Activated CD8-positive, alpha-beta T cell treated with anti-CD3 and anti-CD28 coated beads, Interleukin-2, amount 10 ng/mL, durations not matched to agents 7 days and 5 days (primary cell): ENCODE data around the gene DPEP3. TPM values are rescaled to one million over a fixed set of nuclear protein-coding genes. Genes with fewer than 3 reads are reported as not detected.
"Not testable (repeated sequence)": the region's sequence is repeated elsewhere in the genome, so short reads cannot be mapped to it uniquely, and the experiment has no call there.

Source experiments
- ATAC-seq: fragments of 150-1000 bp; cut with Tn5 transposase; one replicate; pipeline ENCODE4 v1.10.0; 2021; ENCODE audit warnings: moderate library complexity
- CTCF ChIA-PET: fragments of 350-600 bp; sonication (Branson Sonifier 250); formaldehyde crosslinking; loops from one replicate; lab custom pipeline; 2021; ENCODE audit warnings: antibody characterized with exemption; lab: Charles Lee
- POLR2A ChIA-PET: fragments of 350-600 bp; sonication (Branson Sonifier 250); formaldehyde crosslinking; loops from one replicate; lab custom pipeline; 2021; ENCODE audit warnings: antibody characterized with exemption; lab: Charles Lee
- DNase-seq: peaks from one replicate; pipeline ENCODE4 v3.0.0-alpha.2; 2020
- H3K27ac Mint-ChIP-seq: one replicate; pipeline ENCODE4 v1.8.0; 2021; ENCODE audit warnings: mild to moderate bottlenecking, mixed read lengths
- H3K27me3 Mint-ChIP-seq: one replicate; pipeline ENCODE4 v1.8.0; 2021; ENCODE audit warnings: low read depth, mixed read lengths
- H3K36me3 Mint-ChIP-seq: one replicate; pipeline ENCODE4 v1.8.0; 2021; ENCODE audit warnings: low read depth, mixed read lengths
- H3K4me1 Mint-ChIP-seq: one replicate; pipeline ENCODE4 v1.8.0; 2021; ENCODE audit warnings: low read depth, mixed read lengths
- H3K4me3 Mint-ChIP-seq: one replicate; pipeline ENCODE4 v1.8.0; 2021; ENCODE audit warnings: mild to moderate bottlenecking, mixed read lengths
- H3K9me3 Mint-ChIP-seq: one replicate; pipeline ENCODE4 v1.8.0; 2022; ENCODE audit warnings: mixed read lengths; ENCODE audit not compliant: insufficient read depth
- total RNA-seq, 2 experiments: library from RNA; stranded (reverse); gene quantifications; one replicate each; pipeline ENCODE4 v1.2.3, GENCODE V29; 2021

The DPEP3 gene
- not detected for total RNA-seq

- Mint-ChIP-seq H3K36me3 (no peaks in the 10 kb centered on the region), H3K4me1 (peaks cover 27% of the 10 kb centered on the region), H3K4me3 (no peak within 1 kb of the TSS), H3K27ac (no peak within 1 kb of the TSS), H3K27me3 (peaks cover 6% of the 10 kb centered on the region), H3K9me3 (no peaks in the 10 kb centered on the region)
- ChIA-PET POLR2A (no interaction called here), CTCF (interaction anchor here (0.8 to 5.4 kb wide), 3 partner anchors 9 to 61 kb away, joined by 3 to 32 read pairs (median 7); no protein-coding TSS in a partner anchor)
- no peak for DNase-seq
- no peak for ATAC-seq
These were observed at the start of gene DPEP3 for GRCh38 chr16:67979955-67980678. Gene DPEP3, minus strand, starts transcription at chr16:67980499. Its CDS starts 119 bp downstream, at chr16:67980380.

- ATAC-seq (no peak), DNase-seq (no peak)
- ChIA-PET POLR2A (no interaction called here), CTCF (interaction anchor here (1.9 to 2.1 kb wide), 2 partner anchors 11 to 12 kb away, joined by 7 to 14 read pairs; no protein-coding TSS in a partner anchor)
- Mint-ChIP-seq H3K36me3 (peaks cover 30% of the 10 kb centered on the region), H3K4me1 (peaks cover 30% of the 10 kb centered on the region), H3K4me3 (no peak overlapping the region), H3K27ac (no peak overlapping the region), H3K27me3 (no peaks in the 10 kb centered on the region), H3K9me3 (no peaks in the 10 kb centered on the region)
These were observed 48.7 kb upstream of the DPEP3 start for GRCh38 chr16:68028996-68029395.

GRCh38 chr16:68022728-68023537, 42.6 kb upstream of the DPEP3 start, which contains the start of the genes DDX28 and DUS2:
Gene DDX28, minus strand, starts transcription at chr16:68023232. Its CDS starts 30 bp downstream, at chr16:68023202.
Gene DUS2, plus strand, starts transcription at chr16:68023284. Its CDS starts 14,740 bp downstream, at chr16:68038024.
- ATAC-seq (peak; percentile 92), DNase-seq (peak; percentile 95)
- Mint-ChIP-seq H3K27me3 (no peaks in the 10 kb centered on the region), H3K27ac (peak within 1 kb of the TSS; percentile 95), H3K9me3 (no peaks in the 10 kb centered on the region), H3K36me3 (peaks cover 36% of the 10 kb centered on the region), H3K4me3 (peak within 1 kb of the TSS; percentile 94), H3K4me1 (peaks cover 29% of the 10 kb centered on the region)
- POLR2A ChIA-PET: interaction anchor here (0.7 to 3.0 kb wide), 25 partner anchors 9 to 485 kb away, joined by 3 to 48 read pairs (median 5); partner anchors contain the start of genes DPEP2 and PSMB10
- CTCF ChIA-PET: interaction anchor here (0.7 to 3.5 kb wide), 16 partner anchors 10 to 139 kb away, joined by 3 to 16 read pairs (median 4); partner anchors contain the start of genes DPEP2, NFATC3 and SLC12A4

GRCh38 chr16:68022278-68022727, 42.0 kb upstream of the DPEP3 start:
- ChIA-PET POLR2A (interaction anchor here (0.6 to 3.0 kb wide), 16 partner anchors 8 to 88 kb away, joined by 3 to 48 read pairs (median 7); partner anchors contain the start of genes DPEP2 and PSMB10), CTCF (interaction anchor here (0.7 to 3.5 kb wide), 10 partner anchors 9 to 138 kb away, joined by 3 to 16 read pairs (median 4); partner anchors contain the start of gene DPEP2)
- peaks cover 29% of the 10 kb centered on the region for H3K36me3 Mint-ChIP-seq
- ATAC-seq (peak; percentile 7), DNase-seq (no peak)
- H3K4me1 Mint-ChIP-seq: peaks cover 27% of the 10 kb centered on the region
- H3K9me3 Mint-ChIP-seq: no peaks in the 10 kb centered on the region
- H3K4me3 Mint-ChIP-seq: peak overlapping the region; percentile 94
- no peaks in the 10 kb centered on the region for H3K27me3 Mint-ChIP-seq
- peak overlapping the region; percentile 95 for H3K27ac Mint-ChIP-seq

GRCh38 chr16:68021490-68021889, 41.2 kb upstream of the DPEP3 start:
- DNase-seq: no peak
- no peaks in the 10 kb centered on the region for H3K9me3 Mint-ChIP-seq
- no peaks in the 10 kb centered on the region for H3K27me3 Mint-ChIP-seq
- H3K27ac Mint-ChIP-seq: no peak overlapping the region
- peaks cover 27% of the 10 kb centered on the region for H3K4me1 Mint-ChIP-seq
- peak overlapping the region; percentile 94 for H3K4me3 Mint-ChIP-seq
- ATAC-seq: no peak
- POLR2A ChIA-PET: interaction anchor here (0.6 to 3.0 kb wide), 12 partner anchors 10 to 87 kb away, joined by 3 to 48 read pairs (median 7); partner anchors contain the start of genes DPEP2 and PSMB10
- CTCF ChIA-PET: interaction anchor here (1.1 to 3.5 kb wide), 5 partner anchors 19 to 137 kb away, joined by 3 to 16 read pairs (median 13); partner anchors contain the start of gene DPEP2
- H3K36me3 Mint-ChIP-seq: peaks cover 26% of the 10 kb centered on the region

- H3K9me3 Mint-ChIP-seq: no peaks in the 10 kb centered on the region
- peaks cover 19% of the 10 kb centered on the region for H3K36me3 Mint-ChIP-seq
- ChIA-PET POLR2A (interaction anchor here (0.6 kb wide), 1 partner anchor 16 kb away, joined by 4 read pairs; no protein-coding TSS in a partner anchor), CTCF (interaction anchor here (1.3 kb wide), 3 partner anchors 13 to 45 kb away, joined by 3 read pairs; partner anchors contain the start of gene DPEP2)
- no peak for ATAC-seq
- H3K27ac Mint-ChIP-seq: no peak overlapping the region
- H3K4me1 Mint-ChIP-seq: peaks cover 23% of the 10 kb centered on the region
- H3K4me3 Mint-ChIP-seq: no peak overlapping the region
- H3K27me3 Mint-ChIP-seq: no peaks in the 10 kb centered on the region
- no peak for DNase-seq
These were observed 38.9 kb upstream of the DPEP3 start for GRCh38 chr16:68019167-68019680.

- Mint-ChIP-seq H3K36me3 (peaks cover 3% of the 10 kb centered on the region), H3K4me1 (peaks cover 10% of the 10 kb centered on the region), H3K9me3 (no peaks in the 10 kb centered on the region), H3K27me3 (no peaks in the 10 kb centered on the region), H3K4me3 (no peak within 1 kb of the TSS), H3K27ac (no peak within 1 kb of the TSS)
- CTCF ChIA-PET: interaction anchor here (0.9 to 1.3 kb wide), 3 partner anchors 22 to 50 kb away, joined by 3 to 5 read pairs (median 4); no protein-coding TSS in a partner anchor
- ATAC-seq: no peak
- POLR2A ChIA-PET: interaction anchor here (1.3 kb wide), 1 partner anchor 10 kb away, joined by 5 read pairs; no protein-coding TSS in a partner anchor
- no peak for DNase-seq
These were observed 35.4 kb upstream of the DPEP3 start, which contains the start of gene DPEP2NB for GRCh38 chr16:68015681-68016080. Gene DPEP2NB, minus strand, starts transcription at chr16:68015911. Its CDS starts 141 bp downstream, at chr16:68015770.

- peak overlapping the region; percentile 87 for H3K27ac Mint-ChIP-seq
- ATAC-seq (no peak), DNase-seq (no peak)
- H3K4me1 Mint-ChIP-seq: peaks cover 10% of the 10 kb centered on the region
- no peaks in the 10 kb centered on the region for H3K27me3 Mint-ChIP-seq
- no peaks in the 10 kb centered on the region for H3K36me3 Mint-ChIP-seq
- H3K4me3 Mint-ChIP-seq: no peak overlapping the region
- ChIA-PET CTCF (interaction anchor here (0.6 to 1.2 kb wide), 4 partner anchors 9 to 24 kb away, joined by 3 to 4 read pairs (median 4); partner anchors contain the start of genes DDX28 and DUS2), POLR2A (interaction anchor here (0.6 to 2.2 kb wide), 3 partner anchors 10 to 79 kb away, joined by 3 to 11 read pairs (median 3); partner anchors contain the start of genes DDX28 and DUS2)
- no peaks in the 10 kb centered on the region for H3K9me3 Mint-ChIP-seq
These were observed 33.1 kb upstream of the DPEP3 start for GRCh38 chr16:68013440-68013839.

GRCh38 chr16:68009872-68010271, 29.6 kb upstream of the DPEP3 start:
- H3K9me3 Mint-ChIP-seq, H3K27me3 Mint-ChIP-seq, DNase-seq, H3K4me3 Mint-ChIP-seq, POLR2A ChIA-PET, H3K36me3 Mint-ChIP-seq, H3K27ac Mint-ChIP-seq, ATAC-seq: not testable (repeated sequence)
- H3K4me1 Mint-ChIP-seq: peaks cover 25% of the 10 kb centered on the region
- CTCF ChIA-PET: interaction anchor here (0.7 kb wide), 1 partner anchor 67 kb away, joined by 3 read pairs; no protein-coding TSS in a partner anchor

- no peaks in the 10 kb centered on the region for H3K27me3 Mint-ChIP-seq
These were observed 28.9 kb upstream of the DPEP3 start for GRCh38 chr16:68009157-68009735.

More at GRCh38 chr16:68009157-68009735, 28.9 kb upstream of the DPEP3 start:
- POLR2A ChIA-PET: interaction anchor here (2.0 kb wide), 1 partner anchor 13 kb away, joined by 9 read pairs; the partner anchor contains the start of genes DDX28 and DUS2
- Mint-ChIP-seq H3K36me3 (no peaks in the 10 kb centered on the region), H3K9me3 (no peaks in the 10 kb centered on the region), H3K4me1 (peaks cover 25% of the 10 kb centered on the region), H3K4me3 (no peak overlapping the region), H3K27ac (no peak overlapping the region)
- ATAC-seq: no peak
- CTCF ChIA-PET: interaction anchor here (1.5 kb wide), 1 partner anchor 15 kb away, joined by 4 read pairs; no protein-coding TSS in a partner anchor
- no peak for DNase-seq
